Endothelial cell of umbilical vein (primary cell): ENCODE data around the gene RAB36. TPM values are rescaled to one million over a fixed set of nuclear protein-coding genes. Genes with fewer than 3 reads are reported as not detected.

Experiments
- BruUV-seq: library from RNA; stranded (reverse); fragments of 400-500 nt; replicated peaks from 2 replicates; lab custom pipeline; 2021; lab: Mats Ljungman, UMichigan
- CTCF ChIA-PET: fragments of 300-600, 350-600 bp; sonication (Branson Sonifier 250); formaldehyde crosslinking; loops from one replicate; lab custom pipeline; 2021; ENCODE audit warnings: antibody characterized with exemption, inconsistent platforms; lab: Charles Lee
- POLR2A ChIA-PET: fragments of 300-600, 350-600 bp; sonication (Branson Sonifier 250); formaldehyde crosslinking; loops from one replicate; lab custom pipeline; 2021; ENCODE audit warnings: antibody characterized with exemption, inconsistent platforms; lab: Charles Lee
- DNase-seq: peaks from one replicate; pipeline ENCODE4 v3.0.0-alpha.2; 2011; ENCODE audit warnings: low read depth, low spot score
- FAIRE-seq: peaks from 2 replicates; lab custom pipeline; 2011; peaks lifted over from hg19 to GRCh38; lab: Jason Lieb, UNC
- H2AFZ ChIP-seq: 2 replicates; pipeline ENCODE4 v1.6.0; 2012; ENCODE audit warnings: low read depth, low read length, control low read depth, inconsistent platforms
- H3K27ac ChIP-seq: 2 replicates; pipeline ENCODE4 v1.5.1; 2011; ENCODE audit warnings: low read depth, mild to moderate bottlenecking, control low read depth, low read length, moderate library complexity; ENCODE audit not compliant: insufficient read depth
- H3K27me3 ChIP-seq, 2 experiments: 2 replicates each; pipeline versions ENCODE4 v1.6.0 to v1.6.1; 2011; ENCODE audit warnings: low read length in 2 of 2, mixed read lengths in 1 of 2; ENCODE audit not compliant: control insufficient read depth in 2 of 2, insufficient read depth in 2 of 2
- H3K36me3 ChIP-seq, 2 experiments: 2 replicates in 1 of 2; 3 replicates in 1 of 2; pipeline ENCODE4 v1.5.1; 2011; ENCODE audit warnings: low read length in 2 of 2, mild to moderate bottlenecking in 1 of 2, moderate library complexity in 1 of 2; ENCODE audit not compliant: control insufficient read depth in 2 of 2, insufficient read depth in 2 of 2; ENCODE audit errors: extremely low read depth in 1 of 2
- H3K4me1 ChIP-seq: 3 replicates; pipeline ENCODE4 v1.5.1; 2011; ENCODE audit warnings: mild to moderate bottlenecking, low read length; ENCODE audit not compliant: control insufficient read depth, insufficient read depth; ENCODE audit errors: extremely low read depth
- H3K4me2 ChIP-seq: 2 replicates; pipeline ENCODE4 v1.6.1; 2011; ENCODE audit warnings: low read length, control low read depth, mixed read lengths; ENCODE audit not compliant: insufficient read depth
- H3K4me3 ChIP-seq, 3 experiments: fragments of 200-600 bp in 1 of 3; sonication (generic), shearing (Covaris generic) in 1 of 3; replicated peaks in 1 of 3; 2 replicates each; pipeline ENCODE4 v1.5.1; 2011 to 2016; ENCODE audit warnings: control low read depth in 3 of 3, low read length in 3 of 3, mild to moderate bottlenecking in 2 of 3, inconsistent platforms in 1 of 3, low read depth in 1 of 3, moderate library complexity in 1 of 3; ENCODE audit not compliant: insufficient read depth in 1 of 3
- H3K79me2 ChIP-seq: 2 replicates; pipeline ENCODE4 v1.6.0; 2012; ENCODE audit warnings: low read length, inconsistent platforms; ENCODE audit not compliant: control insufficient read depth, insufficient read depth
- H3K9ac ChIP-seq: replicated peaks from 2 replicates; pipeline ENCODE3; 2011; ENCODE audit warnings: low read length, control low read depth; ENCODE audit not compliant: insufficient read depth; ENCODE audit errors: extremely low read depth
- H3K9me1 ChIP-seq: replicated peaks from 3 replicates; pipeline ENCODE4 v1.6.0; 2011; ENCODE audit warnings: mild to moderate bottlenecking, low read length; ENCODE audit not compliant: control insufficient read depth, insufficient read depth; ENCODE audit errors: extremely low read depth
- H3K9me3 ChIP-seq: replicated peaks from 2 replicates; pipeline ENCODE4 v1.5.1; 2012; ENCODE audit warnings: low read length, inconsistent platforms; ENCODE audit not compliant: control insufficient read depth, insufficient read depth
- H4K20me1 ChIP-seq: replicated peaks from 2 replicates; pipeline ENCODE3; 2011; ENCODE audit warnings: mild to moderate bottlenecking, low read length; ENCODE audit not compliant: control insufficient read depth, insufficient read depth; ENCODE audit errors: extremely low read depth
- CTCF ChIP-seq, 2 donors: IDR thresholded peaks; 1 replicate in 1 of 2; 2 replicates in 1 of 2; pipeline ENCODE4 v1.5.1; 2011; ENCODE audit warnings: low read length in 2 of 2, mild to moderate bottlenecking in 2 of 2, moderate library complexity in 2 of 2, control low read depth in 1 of 2, inconsistent platforms in 1 of 2, low read depth in 1 of 2; ENCODE audit not compliant: insufficient read depth in 1 of 2; ENCODE audit errors: extremely low read depth in 1 of 2
- EZH2 ChIP-seq: IDR thresholded peaks from 2 replicates; pipeline ENCODE4 v1.6.1; 2012; ENCODE audit warnings: borderline replicate concordance, low read depth, mild to moderate bottlenecking, moderate library complexity, low read length, inconsistent platforms; ENCODE audit not compliant: severe bottlenecking
- FOS ChIP-seq: IDR thresholded peaks from 2 replicates; pipeline ENCODE4 v1.6.1; 2011; ENCODE audit warnings: mild to moderate bottlenecking, low read length, moderate library complexity, borderline replicate concordance; ENCODE audit not compliant: insufficient read depth
- GATA2 ChIP-seq: IDR thresholded peaks from 2 replicates; pipeline ENCODE4 v1.7.0; 2011; ENCODE audit warnings: low read depth, mild to moderate bottlenecking, moderate library complexity, mixed read lengths, low read length; ENCODE audit not compliant: insufficient read length, insufficient read depth
- JUN ChIP-seq: IDR thresholded peaks from 2 replicates; pipeline ENCODE4 v1.6.1; 2011; ENCODE audit warnings: borderline replicate concordance, low read depth; ENCODE audit not compliant: insufficient read length, insufficient read depth
- MAX ChIP-seq: IDR thresholded peaks from 2 replicates; pipeline ENCODE4 v1.6.1; 2011; ENCODE audit not compliant: insufficient read depth, insufficient read length
- MYC ChIP-seq: IDR thresholded peaks from one replicate; pipeline ENCODE4 v1.6.1; 2011; ENCODE audit warnings: mild to moderate bottlenecking, low read depth, low read length
- POLR2A ChIP-seq: IDR thresholded peaks from 2 replicates; pipeline ENCODE4 v1.6.1; 2012; ENCODE audit warnings: low read depth, mild to moderate bottlenecking, control low read depth, low read length
- POLR2AphosphoS5 ChIP-seq: IDR thresholded peaks from 2 replicates; pipeline ENCODE4 v1.6.1; 2012; ENCODE audit warnings: low read depth, mild to moderate bottlenecking, control low read depth, low read length, moderate library complexity; ENCODE audit not compliant: insufficient read depth
- dilution Hi-C: fragments of 300-500 bp; cut with MboI; formaldehyde crosslinking; loops from one replicate; pipeline ENCODE4 v1.15.0; 2019; ENCODE audit warnings: low sequenced_read_pairs; ENCODE audit not compliant: extremely low pct_ligation_motif_present
- intact Hi-C: fragments of 100-400 bp; cut with micrococcal nuclease; formaldehyde crosslinking; loops from one replicate; pipeline ENCODE4 v1.10.0; 2022
- polyA plus RNA-seq, 4 experiments: library from polyadenylated mRNA; depleted of rRNA in 3 of 4; stranded (reverse) in 3 of 4; unstranded in 1 of 4; fragments of >200 nt; gene quantifications; 2 replicates each; pipeline versions ENCODE4 v1.2.1 to v1.2.3, GENCODE V29; 2011 to 2012; ENCODE audit warnings: missing spikeins in 1 of 4
- total RNA-seq: library from RNA; stranded (reverse); gene quantifications from 2 replicates; pipeline ENCODE4 v1.2.3, GENCODE V29; 2021

Gene RAB36
- total and polyA plus RNA-seq, 2 donors (not counting 3 experiments of a cell fraction or from before 2014, with no cell fraction given) = 2.7 to 3.1 TPM

- Histone ChIP-seq H3K27ac (no peak overlapping the region), H3K9me3 (no peaks in the 10 kb centered on the region), H3K4me3 (no peak overlapping the region), H4K20me1 (no peaks in the 10 kb centered on the region), H2AFZ (no peak overlapping the region), H3K4me1 (no peaks in the 10 kb centered on the region), H3K79me2 (no peaks in the 10 kb centered on the region), H3K27me3 (no peaks in the 10 kb centered on the region), H3K4me2 (no peak overlapping the region), H3K9me1 (no peaks in the 10 kb centered on the region), H3K9ac (no peak overlapping the region), H3K36me3 (no peaks in the 10 kb centered on the region)
- BruUV-seq = no TSS peak
- intact Hi-C loops (no loop called here), dilution Hi-C loops (no loop called here)
- DNase-seq (no peak), FAIRE-seq (no peak)
- POLR2A ChIA-PET = no interaction called here
- CTCF ChIA-PET = interaction anchor here (1.2 kb wide), 1 partner anchor 11 kb away, joined by 3 read pairs; no protein-coding TSS in a partner anchor
- TF ChIP-seq MYC = no peak
- no peak for TF ChIP-seq MAX
- TF ChIP-seq GATA2 = no peak
- no peak for TF ChIP-seq POLR2A
- TF ChIP-seq JUN = no peak
- TF ChIP-seq CTCF (IDR thresholded peaks at IDR 0.05; ENCODE audit: extremely low read depth in 1 of 2, insufficient read depth in 1 of 2, low read depth in 1 of 2, low read length in 2 of 2) = no peak
- TF ChIP-seq FOS = no peak
- TF ChIP-seq POLR2AphosphoS5 = no peak
- TF ChIP-seq EZH2 = no peak
Measured at GRCh38 chr22:23107487-23108248, 37.6 kb upstream of the RAB36 start.
